WTC11 (cell line): ENCODE results near the gene MAB21L3. TPM values are rescaled to one million over a fixed set of nuclear protein-coding genes. Genes with fewer than 3 reads are reported as not detected.

Source experiments
- ATAC-seq: fragments of 200-7000 bp; cut with Tn5 transposase; 2 replicates; pipeline ENCODE4 v1.10.0; 2021; ENCODE audit warnings: mild to moderate bottlenecking, moderate library complexity
- CTCF ChIA-PET: fragments of 300-600 bp; sonication (Branson Sonifier 250); formaldehyde crosslinking; loops from one replicate; lab custom pipeline; 2021; ENCODE audit warnings: antibody characterized with exemption; lab: Charles Lee
- POLR2A ChIA-PET: fragments of 350-600 bp; sonication (Branson Sonifier 250); formaldehyde crosslinking; loops from one replicate; lab custom pipeline; 2021; ENCODE audit warnings: antibody characterized with exemption; lab: Charles Lee
- DNase-seq: peaks from one replicate; pipeline ENCODE4 v3.0.0; 2021; ENCODE audit warnings: low spot score
- H3K27ac Mint-ChIP-seq: 2 replicates; pipeline ENCODE4 v1.8.0; 2021; ENCODE audit warnings: mixed read lengths
- H3K27me3 Mint-ChIP-seq: 2 replicates; pipeline ENCODE4 v1.8.0; 2021; ENCODE audit warnings: low read depth, mild to moderate bottlenecking, moderate library complexity, mixed read lengths
- H3K36me3 Mint-ChIP-seq: 2 replicates; pipeline ENCODE4 v1.8.0; 2021; ENCODE audit warnings: mixed read lengths
- H3K4me1 Mint-ChIP-seq: 2 replicates; pipeline ENCODE4 v1.8.0; 2022; ENCODE audit warnings: mixed read lengths
- H3K4me3 Mint-ChIP-seq: 2 replicates; pipeline ENCODE4 v1.8.0; 2021; ENCODE audit warnings: mild to moderate bottlenecking, moderate library complexity, mixed read lengths
- H3K9me3 Mint-ChIP-seq: 2 replicates; pipeline ENCODE4 v1.8.0; 2021; ENCODE audit warnings: mixed read lengths
- ELF4 ChIP-seq: sonication (generic); formaldehyde crosslinking; IDR thresholded peaks from 2 replicates; pipeline ENCODE4 v1.8.1; 2022; ENCODE audit warnings: low read depth, mild to moderate bottlenecking, moderate library complexity, missing genetic modification reagents
- EMX1 ChIP-seq: fragments of 250-450 bp; sonication (Bioruptor Pico); IDR thresholded peaks from 2 replicates; pipeline ENCODE4 v1.8.0; 2021; ENCODE audit warnings: mild to moderate bottlenecking
- ESRRA ChIP-seq: sonication (generic); formaldehyde crosslinking; IDR thresholded peaks from 2 replicates; pipeline ENCODE4 v1.8.1; 2022; ENCODE audit warnings: mild to moderate bottlenecking, missing genetic modification reagents, borderline replicate concordance
- FOXP1 ChIP-seq: sonication (generic); formaldehyde crosslinking; IDR thresholded peaks from 2 replicates; pipeline ENCODE4 v1.8.0; 2022; ENCODE audit warnings: missing genetic modification reagents, mild to moderate bottlenecking, moderate library complexity, borderline replicate concordance
- HMGA2 ChIP-seq: fragments of 250-450 bp; sonication (Bioruptor Pico); IDR thresholded peaks from 2 replicates; pipeline ENCODE4 v1.4.0; 2021; ENCODE audit warnings: mild to moderate bottlenecking, moderate library complexity
- IRF2 ChIP-seq: sonication (generic); formaldehyde crosslinking; IDR thresholded peaks from 2 replicates; pipeline ENCODE4 v1.8.0; 2022; ENCODE audit warnings: low read depth, missing genetic modification reagents, borderline replicate concordance
- KAT7 ChIP-seq: sonication (generic); formaldehyde crosslinking; IDR thresholded peaks from 2 replicates; pipeline ENCODE4 v1.8.1; 2023; ENCODE audit warnings: missing genetic modification reagents, mild to moderate bottlenecking, borderline replicate concordance
- NFYB ChIP-seq: sonication (generic); formaldehyde crosslinking; conservative IDR thresholded peaks from 2 replicates; pipeline ENCODE4 v1.8.0; 2022; ENCODE audit warnings: low read depth, missing genetic modification reagents
- NR2C2 ChIP-seq: sonication (generic); formaldehyde crosslinking; IDR thresholded peaks from 2 replicates; pipeline ENCODE4 v1.8.0; 2022; ENCODE audit warnings: mild to moderate bottlenecking, missing genetic modification reagents
- ZNF396 ChIP-seq: fragments of 250-450 bp; sonication (Bioruptor Pico); IDR thresholded peaks from 2 replicates; pipeline ENCODE4 v1.8.0; 2021; ENCODE audit warnings: mild to moderate bottlenecking, moderate library complexity, borderline replicate concordance
- total RNA-seq: library from RNA; stranded (reverse); gene quantifications from 3 replicates; pipeline ENCODE4 v1.2.3, GENCODE V29; 2021
- TF ChIP-seq, protein P1 (sequence below): sonication (generic); formaldehyde crosslinking; conservative IDR thresholded peaks from 2 replicates; pipeline ENCODE4 v1.8.1; 2022; ENCODE audit warnings: mild to moderate bottlenecking, missing genetic modification reagents
- TF ChIP-seq, protein P2 (sequence below): sonication (generic); formaldehyde crosslinking; IDR thresholded peaks from 2 replicates; pipeline ENCODE4 v1.8.0; 2022; ENCODE audit warnings: mild to moderate bottlenecking, missing genetic modification reagents
- TF ChIP-seq, protein P3 (sequence below): sonication (generic); formaldehyde crosslinking; IDR thresholded peaks from 2 replicates; pipeline ENCODE4 v1.8.1; 2022; ENCODE audit warnings: mild to moderate bottlenecking, missing genetic modification reagents, moderate library complexity, borderline replicate concordance
- TF ChIP-seq, protein P4 (sequence below): sonication (generic); formaldehyde crosslinking; conservative IDR thresholded peaks from 2 replicates; pipeline ENCODE4 v1.8.1; 2023; ENCODE audit warnings: mild to moderate bottlenecking, low read depth, missing genetic modification reagents, moderate library complexity
- TF ChIP-seq, protein P5 (sequence below): fragments of 250-450 bp; sonication (Bioruptor Pico); conservative IDR thresholded peaks from 2 replicates; pipeline ENCODE4 v1.9.0; 2021; ENCODE audit warnings: mild to moderate bottlenecking
- TF ChIP-seq, protein P6 (sequence below): sonication (generic); formaldehyde crosslinking; IDR thresholded peaks from 2 replicates; pipeline ENCODE4 v1.8.0; 2022; ENCODE audit warnings: mild to moderate bottlenecking, missing genetic modification reagents
- TF ChIP-seq, protein P7 (sequence below): sonication (generic); formaldehyde crosslinking; IDR thresholded peaks from 2 replicates; pipeline ENCODE4 v1.8.1; 2023; ENCODE audit warnings: mild to moderate bottlenecking, moderate library complexity, missing genetic modification reagents
- TF ChIP-seq, protein P8 (sequence below): sonication (generic); formaldehyde crosslinking; IDR thresholded peaks from 2 replicates; pipeline ENCODE4 v1.8.1; 2022; ENCODE audit warnings: mild to moderate bottlenecking, moderate library complexity, missing genetic modification reagents
- TF ChIP-seq, protein P9 (sequence below): sonication (generic); formaldehyde crosslinking; IDR thresholded peaks from 2 replicates; pipeline ENCODE4 v1.8.0; 2023; ENCODE audit warnings: missing genetic modification reagents

The MAB21L3 gene
- total RNA-seq, 1 experiment from 2014 or later = not detected

DNA sequence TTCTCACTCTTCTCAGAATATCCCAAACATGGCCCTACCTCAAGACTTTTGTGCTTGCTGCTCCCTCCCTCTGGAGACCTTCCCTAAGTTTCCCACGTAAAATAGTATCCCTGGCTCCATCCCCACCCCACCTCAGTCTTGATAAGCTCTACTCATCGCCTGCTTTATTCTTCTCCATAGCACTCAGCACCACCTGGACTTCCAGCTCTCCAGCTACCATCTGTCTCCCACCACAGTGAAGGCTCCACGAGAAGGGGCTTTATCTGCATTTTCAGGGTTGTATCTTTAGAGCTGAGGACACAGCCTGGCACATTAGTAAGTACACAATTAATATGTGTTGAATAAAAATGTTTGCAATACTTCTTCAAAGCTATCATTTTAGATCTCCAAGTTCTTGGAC lies 37.8 kb downstream of the MAB21L3 start:
- H3K27ac Mint-ChIP-seq = no peak overlapping the region
- DNase-seq = no peak
- no peak for ATAC-seq
- TF ChIP-seq, protein P1, sequence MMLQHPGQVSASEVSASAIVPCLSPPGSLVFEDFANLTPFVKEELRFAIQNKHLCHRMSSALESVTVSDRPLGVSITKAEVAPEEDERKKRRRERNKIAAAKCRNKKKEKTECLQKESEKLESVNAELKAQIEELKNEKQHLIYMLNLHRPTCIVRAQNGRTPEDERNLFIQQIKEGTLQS (CRISPR knock-in tag) = no peak
- TF ChIP-seq EMX1 (CRISPR knock-in tag) = no peak
- TF ChIP-seq, protein P2, sequence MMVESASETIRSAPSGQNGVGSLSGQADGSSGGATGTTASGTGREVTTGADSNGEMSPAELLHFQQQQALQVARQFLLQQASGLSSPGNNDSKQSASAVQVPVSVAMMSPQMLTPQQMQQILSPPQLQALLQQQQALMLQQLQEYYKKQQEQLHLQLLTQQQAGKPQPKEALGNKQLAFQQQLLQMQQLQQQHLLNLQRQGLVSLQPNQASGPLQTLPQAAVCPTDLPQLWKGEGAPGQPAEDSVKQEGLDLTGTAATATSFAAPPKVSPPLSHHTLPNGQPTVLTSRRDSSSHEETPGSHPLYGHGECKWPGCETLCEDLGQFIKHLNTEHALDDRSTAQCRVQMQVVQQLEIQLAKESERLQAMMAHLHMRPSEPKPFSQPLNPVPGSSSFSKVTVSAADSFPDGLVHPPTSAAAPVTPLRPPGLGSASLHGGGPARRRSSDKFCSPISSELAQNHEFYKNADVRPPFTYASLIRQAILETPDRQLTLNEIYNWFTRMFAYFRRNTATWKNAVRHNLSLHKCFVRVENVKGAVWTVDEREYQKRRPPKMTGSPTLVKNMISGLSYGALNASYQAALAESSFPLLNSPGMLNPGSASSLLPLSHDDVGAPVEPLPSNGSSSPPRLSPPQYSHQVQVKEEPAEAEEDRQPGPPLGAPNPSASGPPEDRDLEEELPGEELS (CRISPR knock-in tag) = no peak
- TF ChIP-seq NFYB (CRISPR knock-in tag) = no peak
- TF ChIP-seq, protein P3, sequence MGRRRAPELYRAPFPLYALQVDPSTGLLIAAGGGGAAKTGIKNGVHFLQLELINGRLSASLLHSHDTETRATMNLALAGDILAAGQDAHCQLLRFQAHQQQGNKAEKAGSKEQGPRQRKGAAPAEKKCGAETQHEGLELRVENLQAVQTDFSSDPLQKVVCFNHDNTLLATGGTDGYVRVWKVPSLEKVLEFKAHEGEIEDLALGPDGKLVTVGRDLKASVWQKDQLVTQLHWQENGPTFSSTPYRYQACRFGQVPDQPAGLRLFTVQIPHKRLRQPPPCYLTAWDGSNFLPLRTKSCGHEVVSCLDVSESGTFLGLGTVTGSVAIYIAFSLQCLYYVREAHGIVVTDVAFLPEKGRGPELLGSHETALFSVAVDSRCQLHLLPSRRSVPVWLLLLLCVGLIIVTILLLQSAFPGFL (CRISPR knock-in tag) = no peak
- no peak for TF ChIP-seq FOXP1 (CRISPR knock-in tag)
- TF ChIP-seq, protein P4, sequence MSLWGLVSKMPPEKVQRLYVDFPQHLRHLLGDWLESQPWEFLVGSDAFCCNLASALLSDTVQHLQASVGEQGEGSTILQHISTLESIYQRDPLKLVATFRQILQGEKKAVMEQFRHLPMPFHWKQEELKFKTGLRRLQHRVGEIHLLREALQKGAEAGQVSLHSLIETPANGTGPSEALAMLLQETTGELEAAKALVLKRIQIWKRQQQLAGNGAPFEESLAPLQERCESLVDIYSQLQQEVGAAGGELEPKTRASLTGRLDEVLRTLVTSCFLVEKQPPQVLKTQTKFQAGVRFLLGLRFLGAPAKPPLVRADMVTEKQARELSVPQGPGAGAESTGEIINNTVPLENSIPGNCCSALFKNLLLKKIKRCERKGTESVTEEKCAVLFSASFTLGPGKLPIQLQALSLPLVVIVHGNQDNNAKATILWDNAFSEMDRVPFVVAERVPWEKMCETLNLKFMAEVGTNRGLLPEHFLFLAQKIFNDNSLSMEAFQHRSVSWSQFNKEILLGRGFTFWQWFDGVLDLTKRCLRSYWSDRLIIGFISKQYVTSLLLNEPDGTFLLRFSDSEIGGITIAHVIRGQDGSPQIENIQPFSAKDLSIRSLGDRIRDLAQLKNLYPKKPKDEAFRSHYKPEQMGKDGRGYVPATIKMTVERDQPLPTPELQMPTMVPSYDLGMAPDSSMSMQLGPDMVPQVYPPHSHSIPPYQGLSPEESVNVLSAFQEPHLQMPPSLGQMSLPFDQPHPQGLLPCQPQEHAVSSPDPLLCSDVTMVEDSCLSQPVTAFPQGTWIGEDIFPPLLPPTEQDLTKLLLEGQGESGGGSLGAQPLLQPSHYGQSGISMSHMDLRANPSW (CRISPR knock-in tag) = no peak
- no peak for TF ChIP-seq HMGA2 (CRISPR knock-in tag)
- TF ChIP-seq, protein P5, sequence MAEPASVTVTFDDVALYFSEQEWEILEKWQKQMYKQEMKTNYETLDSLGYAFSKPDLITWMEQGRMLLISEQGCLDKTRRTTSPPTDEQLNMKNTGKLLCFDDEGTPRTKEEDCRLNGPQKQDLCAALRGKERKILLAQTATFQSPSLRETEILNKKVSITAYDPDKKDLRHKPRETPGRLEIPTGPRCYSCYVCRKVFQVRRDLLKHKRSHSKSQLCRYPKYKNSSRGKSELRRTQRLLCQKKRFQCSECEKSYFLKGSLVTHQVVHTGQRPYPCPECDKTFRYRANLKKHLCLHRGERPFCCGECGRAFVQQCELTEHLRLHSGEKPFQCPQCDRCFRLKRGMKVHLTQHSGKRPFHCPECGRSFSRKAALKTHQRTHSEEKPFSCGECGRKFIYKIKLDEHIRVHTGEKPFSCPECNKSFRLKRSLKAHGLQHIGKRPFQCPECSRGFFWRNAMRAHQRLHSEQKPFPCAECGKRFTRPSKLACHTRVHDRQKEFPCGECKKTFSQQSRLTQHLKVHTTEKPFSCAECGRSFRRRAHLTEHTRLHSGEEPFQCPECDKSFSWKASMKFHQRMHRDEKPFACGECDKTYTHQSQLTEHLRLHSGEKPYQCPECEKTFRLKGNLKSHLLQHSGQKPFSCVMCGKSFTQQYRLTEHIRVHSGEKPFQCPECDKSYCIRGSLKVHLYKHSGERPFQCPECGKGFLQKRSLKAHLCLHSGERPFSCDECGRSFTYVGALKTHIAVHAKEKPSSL = no peak
- no peak for TF ChIP-seq ESRRA
- TF ChIP-seq ELF4 (CRISPR knock-in tag) = no peak
- no peak for TF ChIP-seq IRF2
- TF ChIP-seq NR2C2 = no peak
- H3K36me3 Mint-ChIP-seq = peaks cover 18% of the 10 kb centered on the region
- H3K9me3 Mint-ChIP-seq = peaks cover 25% of the 10 kb centered on the region
- H3K4me3 Mint-ChIP-seq = no peak overlapping the region
- H3K27me3 Mint-ChIP-seq = peaks cover 20% of the 10 kb centered on the region
- ChIA-PET POLR2A (no interaction called here), CTCF (interaction anchor here (0.7 to 4.0 kb wide), 5 partner anchors 10 to 350 kb away, joined by 3 to 40 read pairs (median 14); no protein-coding TSS in a partner anchor)
- H3K4me1 Mint-ChIP-seq = peaks cover 5% of the 10 kb centered on the region

DNA sequence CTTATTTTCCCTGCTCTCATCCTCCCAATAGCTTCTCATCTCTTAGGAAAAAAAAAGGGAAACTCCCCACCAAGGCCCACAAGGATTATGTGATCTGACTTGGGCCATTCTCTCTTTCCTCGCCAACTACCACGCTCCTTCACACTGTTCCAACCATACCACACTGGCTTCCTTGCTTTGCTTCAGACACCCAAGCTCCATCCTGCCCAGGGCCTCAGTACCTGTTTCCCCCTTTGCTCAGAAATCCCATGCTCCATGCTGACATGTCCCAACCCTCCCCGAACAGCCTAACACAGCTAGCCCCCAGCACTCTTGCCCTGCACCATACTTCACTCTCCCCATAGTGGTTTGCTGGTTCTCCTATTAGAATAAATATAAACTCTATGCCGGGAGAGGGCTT lies 39.2 kb downstream of the MAB21L3 start:
- Mint-ChIP-seq H3K27me3 (peaks cover 23% of the 10 kb centered on the region), H3K27ac (no peak overlapping the region), H3K9me3 (peaks cover 13% of the 10 kb centered on the region), H3K4me1 (peaks cover 8% of the 10 kb centered on the region), H3K4me3 (no peak overlapping the region), H3K36me3 (peaks cover 7% of the 10 kb centered on the region)
- ATAC-seq = no peak
- ChIA-PET POLR2A (no interaction called here), CTCF (interaction anchor here (0.7 to 4.0 kb wide), 7 partner anchors 11 to 349 kb away, joined by 3 to 40 read pairs (median 4); no protein-coding TSS in a partner anchor)
- no peak for DNase-seq
- TF ChIP-seq, protein P6, sequence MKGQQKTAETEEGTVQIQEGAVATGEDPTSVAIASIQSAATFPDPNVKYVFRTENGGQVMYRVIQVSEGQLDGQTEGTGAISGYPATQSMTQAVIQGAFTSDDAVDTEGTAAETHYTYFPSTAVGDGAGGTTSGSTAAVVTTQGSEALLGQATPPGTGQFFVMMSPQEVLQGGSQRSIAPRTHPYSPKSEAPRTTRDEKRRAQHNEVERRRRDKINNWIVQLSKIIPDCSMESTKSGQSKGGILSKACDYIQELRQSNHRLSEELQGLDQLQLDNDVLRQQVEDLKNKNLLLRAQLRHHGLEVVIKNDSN = no peak
- TF ChIP-seq KAT7 (no peak), ZNF396 (CRISPR knock-in tag) (no peak)
- TF ChIP-seq, protein P7, sequence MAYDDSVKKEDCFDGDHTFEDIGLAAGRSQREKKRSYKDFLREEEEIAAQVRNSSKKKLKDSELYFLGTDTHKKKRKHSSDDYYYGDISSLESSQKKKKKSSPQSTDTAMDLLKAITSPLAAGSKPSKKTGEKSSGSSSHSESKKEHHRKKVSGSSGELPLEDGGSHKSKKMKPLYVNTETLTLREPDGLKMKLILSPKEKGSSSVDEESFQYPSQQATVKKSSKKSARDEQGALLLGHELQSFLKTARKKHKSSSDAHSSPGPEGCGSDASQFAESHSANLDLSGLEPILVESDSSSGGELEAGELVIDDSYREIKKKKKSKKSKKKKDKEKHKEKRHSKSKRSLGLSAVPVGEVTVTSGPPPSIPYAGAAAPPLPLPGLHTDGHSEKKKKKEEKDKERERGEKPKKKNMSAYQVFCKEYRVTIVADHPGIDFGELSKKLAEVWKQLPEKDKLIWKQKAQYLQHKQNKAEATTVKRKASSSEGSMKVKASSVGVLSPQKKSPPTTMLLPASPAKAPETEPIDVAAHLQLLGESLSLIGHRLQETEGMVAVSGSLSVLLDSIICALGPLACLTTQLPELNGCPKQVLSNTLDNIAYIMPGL (CRISPR knock-in tag) = no peak
- TF ChIP-seq, protein P8, sequence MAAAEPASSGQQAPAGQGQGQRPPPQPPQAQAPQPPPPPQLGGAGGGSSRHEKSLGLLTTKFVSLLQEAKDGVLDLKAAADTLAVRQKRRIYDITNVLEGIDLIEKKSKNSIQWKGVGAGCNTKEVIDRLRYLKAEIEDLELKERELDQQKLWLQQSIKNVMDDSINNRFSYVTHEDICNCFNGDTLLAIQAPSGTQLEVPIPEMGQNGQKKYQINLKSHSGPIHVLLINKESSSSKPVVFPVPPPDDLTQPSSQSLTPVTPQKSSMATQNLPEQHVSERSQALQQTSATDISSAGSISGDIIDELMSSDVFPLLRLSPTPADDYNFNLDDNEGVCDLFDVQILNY = no peak
- TF ChIP-seq, protein P9, sequence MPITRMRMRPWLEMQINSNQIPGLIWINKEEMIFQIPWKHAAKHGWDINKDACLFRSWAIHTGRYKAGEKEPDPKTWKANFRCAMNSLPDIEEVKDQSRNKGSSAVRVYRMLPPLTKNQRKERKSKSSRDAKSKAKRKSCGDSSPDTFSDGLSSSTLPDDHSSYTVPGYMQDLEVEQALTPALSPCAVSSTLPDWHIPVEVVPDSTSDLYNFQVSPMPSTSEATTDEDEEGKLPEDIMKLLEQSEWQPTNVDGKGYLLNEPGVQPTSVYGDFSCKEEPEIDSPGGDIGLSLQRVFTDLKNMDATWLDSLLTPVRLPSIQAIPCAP = no peak
